Fibroblast of lung (primary cell): ENCODE measurements around the gene HINT1. TPM values are rescaled to one million over a fixed set of nuclear protein-coding genes. Genes with fewer than 3 reads are reported as not detected.

Source experiments
- DNase-seq, 2 donors: peaks; one replicate each; pipeline versions ENCODE4 v3.0.0 to v3.0.0-alpha.2; 2010; ENCODE audit warnings: low read depth in 2 of 2
- H2AFZ ChIP-seq: 2 replicates; pipeline ENCODE4 v1.5.1; 2012; ENCODE audit warnings: low read length, control low read depth, inconsistent platforms
- H3K27ac ChIP-seq: 2 replicates; pipeline ENCODE4 v1.5.1; 2011; ENCODE audit warnings: low read length, control low read depth; ENCODE audit not compliant: insufficient read depth
- H3K27me3 ChIP-seq: 2 replicates; pipeline ENCODE4 v1.5.1; 2011; ENCODE audit warnings: mild to moderate bottlenecking, low read length; ENCODE audit not compliant: control insufficient read depth, insufficient read depth
- H3K36me3 ChIP-seq: 2 replicates; pipeline ENCODE4 v1.5.1; 2011; ENCODE audit warnings: low read length; ENCODE audit not compliant: control insufficient read depth, insufficient read depth
- H3K4me1 ChIP-seq: 2 replicates; pipeline ENCODE4 v1.5.1; 2011; ENCODE audit warnings: low read length; ENCODE audit not compliant: control insufficient read depth, insufficient read depth; ENCODE audit errors: extremely low read depth
- H3K4me2 ChIP-seq: 2 replicates; pipeline ENCODE4 v1.5.1; 2011; ENCODE audit warnings: low read length, control low read depth; ENCODE audit not compliant: insufficient read depth; ENCODE audit errors: extremely low read depth
- H3K4me3 ChIP-seq, 4 experiments: fragments of 200-600 bp in 1 of 4; sonication (generic) in 1 of 4; replicated peaks in 1 of 4; 2 replicates each; pipeline ENCODE4 v1.5.1; 2011 to 2016; ENCODE audit warnings: low read length in 4 of 4, low read depth in 3 of 4, mild to moderate bottlenecking in 3 of 4, control low read depth in 2 of 4, inconsistent platforms in 1 of 4, mixed read lengths in 1 of 4; ENCODE audit not compliant: insufficient read depth in 1 of 4; ENCODE audit errors: control extremely low read depth in 1 of 4
- H3K79me2 ChIP-seq: 2 replicates; pipeline ENCODE4 v1.5.1; 2012; ENCODE audit warnings: mild to moderate bottlenecking, low read length, inconsistent platforms; ENCODE audit not compliant: control insufficient read depth, insufficient read depth
- H3K9ac ChIP-seq: 2 replicates; pipeline ENCODE4 v1.5.1; 2011; ENCODE audit warnings: mild to moderate bottlenecking, low read length, control low read depth; ENCODE audit not compliant: insufficient read depth
- H3K9me3 ChIP-seq: 2 replicates; pipeline ENCODE4 v1.5.1; 2012; ENCODE audit warnings: low read depth, low read length; ENCODE audit not compliant: control insufficient read depth, insufficient read depth
- H4K20me1 ChIP-seq: 2 replicates; pipeline ENCODE4 v1.5.1; 2011; ENCODE audit warnings: low read length; ENCODE audit not compliant: control insufficient read depth, insufficient read depth; ENCODE audit errors: extremely low read depth
- CTCF ChIP-seq, 2 donors: IDR thresholded peaks in 1 of 2; conservative IDR thresholded peaks in 1 of 2; 1 replicate in 1 of 2; 2 replicates in 1 of 2; pipeline ENCODE4 v1.5.1; 2011 to 2012; ENCODE audit warnings: low read length in 2 of 2, control low read depth in 1 of 2, inconsistent platforms in 1 of 2, low read depth in 1 of 2, mild to moderate bottlenecking in 1 of 2
- EZH2 ChIP-seq: IDR thresholded peaks from 2 replicates; pipeline ENCODE4 v1.5.1; 2012; ENCODE audit warnings: low read length, control low read depth, mild to moderate bottlenecking; ENCODE audit errors: missing control alignments
- polyA plus RNA-seq, 2 donors: library from polyadenylated mRNA; depleted of rRNA in 1 of 2; stranded (reverse) in 1 of 2; unstranded in 1 of 2; fragments of >200 nt; gene quantifications; 2 replicates each; pipeline ENCODE4 v1.2.1, GENCODE V29; 2011 to 2012; ENCODE audit warnings: missing spikeins in 1 of 2
- total RNA-seq: library from RNA; depleted of rRNA; stranded (reverse); fragments of >200 nt; gene quantifications from 2 replicates; pipeline ENCODE4 v1.2.1, GENCODE V29; 2014

HINT1 gene
- total and polyA plus RNA-seq, 2 donors (not counting 1 experiment from before 2014, with no cell fraction given): 225 to 332 TPM

GRCh38 chr5:131150408-131150807, 14.6 kb downstream of the HINT1 start:
- H3K36me3 ChIP-seq: no peaks in the 10 kb centered on the region
- no peaks in the 10 kb centered on the region for H3K79me2 ChIP-seq
- no peaks in the 10 kb centered on the region for H3K4me1 ChIP-seq
- no peak overlapping the region for H3K27ac ChIP-seq
- no peaks in the 10 kb centered on the region for H3K9me3 ChIP-seq
- H3K9ac ChIP-seq: no peak overlapping the region
- no peaks in the 10 kb centered on the region for H4K20me1 ChIP-seq
- no peak for DNase-seq
- no peaks in the 10 kb centered on the region for H3K27me3 ChIP-seq
- no peak overlapping the region for H3K4me3 ChIP-seq
- no peak overlapping the region for H3K4me2 ChIP-seq
- TF ChIP-seq EZH2 (no peak), CTCF (conservative IDR thresholded peaks at IDR 0.05 in 1 of 2, IDR thresholded peaks at IDR 0.05 in 1 of 2; ENCODE audit: low read depth in 1 of 2, low read length in 2 of 2) (no peak)
- no peak overlapping the region for H2AFZ ChIP-seq

GRCh38 chr5:131148835-131149234, 16.2 kb downstream of the HINT1 start:
- H3K4me1 ChIP-seq: no peaks in the 10 kb centered on the region
- no peak overlapping the region for H3K4me2 ChIP-seq

DNA sequence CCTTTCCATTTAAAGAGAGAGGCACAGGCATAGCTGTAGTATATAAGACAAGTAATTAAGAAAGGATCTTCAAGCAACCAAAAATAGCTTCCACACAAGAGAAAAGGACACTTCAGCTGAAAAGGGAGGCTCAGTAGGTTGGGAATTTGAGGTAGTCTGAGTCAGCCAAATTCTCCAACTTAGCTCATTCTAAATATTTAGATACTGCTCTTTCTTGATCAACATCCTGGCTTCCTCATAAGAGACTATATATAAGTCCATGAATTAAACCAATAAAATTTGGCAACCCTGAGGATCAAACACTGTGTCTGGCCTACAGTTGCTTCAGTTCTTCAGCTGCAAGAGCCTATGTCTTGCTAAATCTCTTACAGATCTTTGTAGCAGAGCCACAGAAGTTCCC, 17.8 kb downstream of the HINT1 start:
- H3K9me3 ChIP-seq: no peaks in the 10 kb centered on the region
- H3K4me2 ChIP-seq: no peak overlapping the region
- no peak overlapping the region for H3K4me3 ChIP-seq
- H2AFZ ChIP-seq: no peak overlapping the region
- no peak overlapping the region for H3K27ac ChIP-seq
- no peaks in the 10 kb centered on the region for H3K4me1 ChIP-seq
- DNase-seq: peak in 1 of 2 donors; percentile 3
- no peaks in the 10 kb centered on the region for H3K79me2 ChIP-seq
- H3K9ac ChIP-seq: no peak overlapping the region
- H3K36me3 ChIP-seq: no peaks in the 10 kb centered on the region
- no peak for TF ChIP-seq CTCF (conservative IDR thresholded peaks at IDR 0.05 in 1 of 2, IDR thresholded peaks at IDR 0.05 in 1 of 2; ENCODE audit: low read depth in 1 of 2, low read length in 2 of 2)
- no peak for TF ChIP-seq EZH2
- no peaks in the 10 kb centered on the region for H4K20me1 ChIP-seq
- H3K27me3 ChIP-seq: no peaks in the 10 kb centered on the region

More at GRCh38 chr5:131148835-131149234, 16.2 kb downstream of the HINT1 start:
- no peak for DNase-seq
- Histone ChIP-seq H3K9me3 (no peaks in the 10 kb centered on the region), H3K9ac (no peak overlapping the region), H3K36me3 (no peaks in the 10 kb centered on the region), H3K27ac (no peak overlapping the region), H3K79me2 (no peaks in the 10 kb centered on the region), H4K20me1 (no peaks in the 10 kb centered on the region), H3K27me3 (no peaks in the 10 kb centered on the region), H3K4me3 (no peak overlapping the region), H2AFZ (no peak overlapping the region)
- TF ChIP-seq CTCF (conservative IDR thresholded peaks at IDR 0.05 in 1 of 2, IDR thresholded peaks at IDR 0.05 in 1 of 2; ENCODE audit: low read depth in 1 of 2, low read length in 2 of 2) (no peak), EZH2 (no peak)
